HUES6 (cell line): ENCODE measurements around the gene MYMK.
A peak's percentile ranks its signal among the peaks of the same experiment; 100 is the strongest.

Experiments used
- H3K27ac ChIP-seq: 2 replicates; pipeline ENCODE4 v1.7.0; 2013; ENCODE audit warnings: low read depth, mild to moderate bottlenecking, low read length, inconsistent platforms
- H3K27me3 ChIP-seq: 2 replicates; pipeline ENCODE4 v1.6.1; 2013; ENCODE audit warnings: low read length; ENCODE audit not compliant: control insufficient read depth, insufficient read depth
- H3K36me3 ChIP-seq: 2 replicates; pipeline ENCODE4 v1.6.1; 2013; ENCODE audit warnings: low read length; ENCODE audit not compliant: control insufficient read depth, insufficient read depth
- H3K4me1 ChIP-seq: 2 replicates; pipeline ENCODE4 v1.6.1; 2013; ENCODE audit warnings: low read length; ENCODE audit not compliant: control insufficient read depth, insufficient read depth
- H3K4me3 ChIP-seq: 2 replicates; pipeline ENCODE4 v1.5.1; 2013; ENCODE audit warnings: low read depth, low read length
- H3K9ac ChIP-seq: one replicate; pipeline ENCODE4 v1.6.1; 2013; ENCODE audit warnings: mild to moderate bottlenecking, low read length
- H3K9me3 ChIP-seq: 2 replicates; pipeline ENCODE4 v1.6.1; 2013; ENCODE audit warnings: low read depth, low read length; ENCODE audit not compliant: control insufficient read depth, insufficient read depth

The MYMK gene

DNA sequence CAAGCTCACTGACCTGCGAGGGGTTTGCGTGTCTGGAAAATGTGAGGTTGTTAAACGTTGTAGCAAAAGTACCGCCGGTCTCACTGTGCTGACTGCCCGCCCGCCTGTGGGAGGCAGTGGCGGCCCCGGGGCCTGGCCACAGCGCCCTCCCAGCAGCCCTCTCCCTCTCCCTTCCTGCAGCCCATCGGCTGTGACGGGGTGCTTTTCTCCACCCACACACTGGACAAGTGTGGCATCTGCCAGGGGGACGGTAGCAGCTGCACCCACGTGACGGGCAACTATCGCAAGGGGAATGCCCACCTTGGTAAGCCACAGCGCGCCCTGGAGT lies 15.9 kb upstream of the MYMK start:
- Histone ChIP-seq H3K9ac (no peak overlapping the region), H3K27ac (no peak overlapping the region), H3K27me3 (peaks cover 3% of the 10 kb centered on the region), H3K4me3 (no peak overlapping the region), H3K4me1 (peaks cover 25% of the 10 kb centered on the region), H3K36me3 (no peaks in the 10 kb centered on the region), H3K9me3 (no peaks in the 10 kb centered on the region)

- no peak overlapping the region for H3K27ac ChIP-seq
- no peaks in the 10 kb centered on the region for H3K9me3 ChIP-seq
- peaks cover 26% of the 10 kb centered on the region for H3K4me1 ChIP-seq
- H3K36me3 ChIP-seq: no peaks in the 10 kb centered on the region
- H3K4me3 ChIP-seq: no peak overlapping the region
- H3K27me3 ChIP-seq: peaks cover 7% of the 10 kb centered on the region
- no peak overlapping the region for H3K9ac ChIP-seq
These were observed 15.4 kb upstream of the MYMK start for GRCh38 chr9:133539991-133540697.

DNA sequence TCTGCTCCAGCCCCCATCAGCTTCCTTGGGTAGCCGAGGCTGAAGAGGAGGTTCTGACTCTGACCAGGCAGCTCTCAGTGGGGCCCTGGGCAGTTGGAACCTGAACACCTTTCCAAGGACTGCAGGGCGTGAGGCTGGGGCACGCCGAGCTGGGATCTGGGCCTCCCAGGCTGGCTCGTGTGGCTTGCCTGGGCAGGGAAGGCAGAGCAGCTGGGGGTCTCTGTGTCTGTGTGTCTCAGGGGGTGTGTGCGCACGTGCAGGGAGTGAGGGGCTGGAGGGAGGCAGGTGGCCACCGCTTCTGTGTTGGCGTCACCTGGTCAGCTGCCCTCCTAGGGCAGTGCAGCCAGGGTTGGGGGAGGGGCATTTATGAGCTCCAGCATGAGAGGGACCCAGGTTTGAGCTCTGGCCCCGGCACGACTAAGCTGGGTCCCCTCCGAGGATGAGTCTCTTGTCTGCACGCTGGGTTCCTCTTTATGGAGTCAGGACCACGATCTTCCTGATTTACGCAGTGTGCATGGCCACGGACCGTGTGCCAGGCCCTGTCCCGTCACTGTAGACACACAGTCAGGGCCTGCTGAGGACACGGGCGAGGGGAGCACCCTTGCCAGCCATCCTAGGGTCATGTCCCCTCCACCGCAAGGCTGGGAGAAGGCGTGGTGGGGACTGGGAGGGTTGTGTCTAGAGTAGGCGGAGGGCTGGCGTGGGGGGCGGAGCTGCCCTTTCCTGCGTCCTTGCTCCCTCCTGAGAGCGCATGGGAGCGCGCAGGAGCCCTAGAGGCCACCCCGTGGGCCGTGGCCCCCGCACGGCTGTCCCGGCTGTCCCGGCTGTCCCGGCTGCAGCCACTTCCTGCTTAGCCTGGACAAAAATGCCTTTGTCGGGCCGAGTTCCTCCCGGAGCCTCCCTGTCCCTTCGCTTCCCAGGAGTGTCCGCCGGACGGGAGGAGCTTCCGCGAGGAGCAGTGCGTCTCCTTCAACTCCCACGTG lies 14.4 kb upstream of the MYMK start:
- Histone ChIP-seq H3K36me3 (no peaks in the 10 kb centered on the region), H3K9me3 (no peaks in the 10 kb centered on the region), H3K27me3 (peaks cover 13% of the 10 kb centered on the region), H3K4me3 (no peak overlapping the region), H3K27ac (no peak overlapping the region), H3K4me1 (peaks cover 27% of the 10 kb centered on the region), H3K9ac (peak overlapping the region; percentile 17)

GRCh38 chr9:133538176-133538575 lies 13.4 kb upstream of the MYMK start:
- no peaks in the 10 kb centered on the region for H3K9me3 ChIP-seq
- H3K27ac ChIP-seq: no peak overlapping the region
- H3K4me1 ChIP-seq: peaks cover 37% of the 10 kb centered on the region
- H3K36me3 ChIP-seq: no peaks in the 10 kb centered on the region
- H3K27me3 ChIP-seq: peaks cover 20% of the 10 kb centered on the region
- H3K9ac ChIP-seq: no peak overlapping the region
- no peak overlapping the region for H3K4me3 ChIP-seq

- H3K9ac ChIP-seq: no peak overlapping the region
- no peak overlapping the region for H3K27ac ChIP-seq
- peaks cover 20% of the 10 kb centered on the region for H3K27me3 ChIP-seq
These were observed 12.5 kb upstream of the MYMK start for GRCh38 chr9:133537257-133537656.

GRCh38 chr9:133536536-133536935 lies 11.8 kb upstream of the MYMK start:
- peaks cover 20% of the 10 kb centered on the region for H3K27me3 ChIP-seq
- no peak overlapping the region for H3K9ac ChIP-seq
- no peak overlapping the region for H3K4me3 ChIP-seq
- no peak overlapping the region for H3K27ac ChIP-seq
- H3K9me3 ChIP-seq: no peaks in the 10 kb centered on the region
- H3K4me1 ChIP-seq: peaks cover 37% of the 10 kb centered on the region
- H3K36me3 ChIP-seq: no peaks in the 10 kb centered on the region

More at GRCh38 chr9:133537257-133537656, 12.5 kb upstream of the MYMK start:
- no peak overlapping the region for H3K4me3 ChIP-seq
- H3K9me3 ChIP-seq: no peaks in the 10 kb centered on the region
- no peaks in the 10 kb centered on the region for H3K36me3 ChIP-seq
- peaks cover 37% of the 10 kb centered on the region for H3K4me1 ChIP-seq

DNA sequence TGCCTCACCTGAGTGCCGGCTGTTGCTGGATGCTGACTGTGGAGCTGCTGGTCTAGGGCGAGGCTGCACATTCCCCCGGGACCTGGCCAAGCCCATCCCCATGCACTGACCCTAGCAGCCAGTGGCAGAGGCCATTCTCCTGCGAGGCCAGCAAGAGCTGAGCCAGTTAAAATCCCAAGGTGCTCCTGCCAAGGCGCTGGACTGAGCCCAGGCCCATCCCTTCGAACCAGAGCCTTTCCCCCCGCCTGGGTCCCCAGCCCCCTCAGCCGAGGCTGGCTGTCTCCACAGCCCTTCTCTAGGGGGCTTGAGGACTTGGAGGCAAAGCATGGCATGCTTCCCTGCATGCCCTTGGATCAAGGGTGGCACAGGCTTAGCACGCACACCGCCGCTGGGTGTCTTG lies 11.3 kb upstream of the MYMK start:
- Histone ChIP-seq H3K4me1 (peaks cover 37% of the 10 kb centered on the region), H3K27ac (no peak overlapping the region)

DNA sequence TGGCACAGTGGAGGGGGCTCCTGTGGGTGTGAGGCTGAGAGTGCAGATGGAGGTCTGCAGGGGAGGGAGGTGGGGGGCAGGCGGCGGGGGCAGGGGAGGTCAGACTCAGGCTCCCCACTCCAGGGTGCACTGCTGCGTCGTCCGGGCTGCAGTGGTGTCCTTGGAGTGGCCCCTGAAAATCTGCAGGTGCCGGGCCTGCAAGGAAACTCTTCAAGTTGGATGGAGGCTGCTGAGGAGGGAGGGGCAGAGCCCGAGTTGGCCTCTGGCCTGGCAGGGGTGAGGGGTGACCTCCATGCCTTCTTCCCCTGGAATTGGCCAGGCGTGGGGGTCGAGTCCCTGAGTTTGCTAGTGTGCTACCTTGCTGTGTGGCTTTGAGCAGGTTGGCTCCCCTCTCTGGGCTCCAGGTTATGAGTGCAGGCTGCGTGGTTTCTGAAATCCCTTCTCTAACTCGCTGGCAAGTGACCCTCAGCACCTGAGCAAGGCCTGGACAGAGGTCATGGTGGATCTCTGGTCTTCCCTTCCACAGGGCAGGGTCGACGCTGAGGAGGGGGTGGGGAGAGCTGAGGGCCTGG lies 10.6 kb upstream of the MYMK start:
- H3K36me3 ChIP-seq: no peaks in the 10 kb centered on the region

More for the DNA sequence above, 11.3 kb upstream of the MYMK start:
- peaks cover 20% of the 10 kb centered on the region for H3K27me3 ChIP-seq
- H3K9me3 ChIP-seq: no peaks in the 10 kb centered on the region
- H3K36me3 ChIP-seq: no peaks in the 10 kb centered on the region
- no peak overlapping the region for H3K9ac ChIP-seq
- no peak overlapping the region for H3K4me3 ChIP-seq

GRCh38 chr9:133534346-133535291 lies 9.9 kb upstream of the MYMK start, which contains the start of gene ADAMTSL2:
Gene ADAMTSL2, plus strand, starts transcription at chr9:133534704. Its CDS starts 2,009 bp downstream, at chr9:133536713.
- Histone ChIP-seq H3K9me3 (no peaks in the 10 kb centered on the region), H3K4me3 (peak within 1 kb of the TSS; percentile 57), H3K9ac (peak within 1 kb of the TSS; percentile 49), H3K27me3 (peaks cover 20% of the 10 kb centered on the region), H3K27ac (no peak within 1 kb of the TSS), H3K36me3 (no peaks in the 10 kb centered on the region), H3K4me1 (peaks cover 27% of the 10 kb centered on the region)

More for the DNA sequence above, 10.6 kb upstream of the MYMK start:
- H3K9me3 ChIP-seq: no peaks in the 10 kb centered on the region
- no peak overlapping the region for H3K4me3 ChIP-seq
- H3K4me1 ChIP-seq: peaks cover 35% of the 10 kb centered on the region
- no peak overlapping the region for H3K27ac ChIP-seq
- peaks cover 20% of the 10 kb centered on the region for H3K27me3 ChIP-seq
- H3K9ac ChIP-seq: no peak overlapping the region

GRCh38 chr9:133533857-133534256 lies 9.1 kb upstream of the MYMK start:
- Histone ChIP-seq H3K4me1 (peaks cover 25% of the 10 kb centered on the region), H3K9ac (peak overlapping the region; percentile 34), H3K4me3 (peak overlapping the region; percentile 57), H3K27ac (no peak overlapping the region), H3K36me3 (no peaks in the 10 kb centered on the region), H3K9me3 (no peaks in the 10 kb centered on the region), H3K27me3 (peaks cover 20% of the 10 kb centered on the region)
